K562 treated with DMSO at 1 percent for 12 hours (cell line): ENCODE data around the gene DEFB115. TPM values are rescaled to one million over a fixed set of nuclear protein-coding genes. Genes with fewer than 3 reads are reported as not detected.

Source experiments
- total RNA-seq: library from RNA; unstranded; fragments of 300-600 nt; gene quantifications from 2 replicates; pipeline ENCODE4 v1.2.3, GENCODE V29; 2022; ENCODE audit not compliant: insufficient read depth

DEFB115 gene
- total RNA-seq = not detected in 2 replicates

GRCh38 chr20:31257364-31257763 lies at the start of gene DEFB115:
TSS of gene DEFB115 (plus strand) at chr20:31257664. CDS start at chr20:31257664, 0 bp downstream.

GRCh38 chr20:31308535-31309162 lies 51.2 kb downstream of the DEFB115 start, which contains the start of gene DEFB116:
TSS of gene DEFB116 (minus strand) at chr20:31308585. CDS start at chr20:31308585, 0 bp downstream.

Other genes starting within 250 kb of the DEFB115 start
- not detected in 2 replicates for gene DEFB116, start 50.9 kb downstream of the DEFB115 start, total RNA-seq
- not detected in 2 replicates for gene DEFB118, start 110.9 kb downstream of the DEFB115 start, total RNA-seq
- gene DEFB119, start 132.9 kb downstream of the DEFB115 start, total RNA-seq = not detected in 2 replicates
- not detected in 2 replicates for gene DEFB121, start 148.6 kb downstream of the DEFB115 start, total RNA-seq
- not detected in 2 replicates for gene DEFB123, start 183.0 kb downstream of the DEFB115 start, total RNA-seq
- gene DEFB124, start 217.5 kb downstream of the DEFB115 start, total RNA-seq = not detected in 2 replicates
- not detected in 2 replicates for gene REM1, start 217.6 kb downstream of the DEFB115 start, total RNA-seq